A673 (cell line): ENCODE measurements around the gene SLC38A3. TPM values are rescaled to one million over a fixed set of nuclear protein-coding genes. Genes with fewer than 3 reads are reported as not detected.

Source experiments
- BruUV-seq: library from RNA; stranded (reverse); fragments of 400-500 nt; replicated peaks from 2 replicates; lab custom pipeline; 2021; lab: Mats Ljungman, UMichigan
- CTCF ChIA-PET: fragments of 300-600 bp; sonication (Branson Sonifier 250); formaldehyde crosslinking; loops from one replicate; lab custom pipeline; 2022; ENCODE audit warnings: antibody characterized with exemption; lab: Charles Lee
- POLR2A ChIA-PET: fragments of 300-600 bp; sonication (Branson Sonifier 250); formaldehyde crosslinking; loops from one replicate; lab custom pipeline; 2022; ENCODE audit warnings: antibody characterized with exemption; ENCODE audit not compliant: low non-redundant PET; lab: Charles Lee
- DNase-seq: peaks from one replicate; pipeline ENCODE4 v3.0.0-alpha.2; 2015; ENCODE audit warnings: low spot score
- H3K27ac ChIP-seq: fragments of 200-600 bp; sonication (generic); 2 replicates; pipeline ENCODE4 v1.5.1; 2016; ENCODE audit warnings: mixed run types, low read depth, mild to moderate bottlenecking, mixed read lengths, antibody characterized with exemption, low read length; ENCODE audit not compliant: poor library complexity, severe bottlenecking
- H3K27me3 ChIP-seq: fragments of 200-600 bp; sonication (generic); replicated peaks from 2 replicates; pipeline ENCODE4 v1.6.1; 2017; ENCODE audit warnings: mixed run types, low read depth, mild to moderate bottlenecking, mixed read lengths, antibody characterized with exemption, low read length; ENCODE audit not compliant: insufficient read depth, poor library complexity
- H3K36me3 ChIP-seq: fragments of 200-600 bp; sonication (generic); 2 replicates; pipeline ENCODE4 v1.6.1; 2016; ENCODE audit warnings: mixed run types, mild to moderate bottlenecking, mixed read lengths, antibody characterized with exemption, low read length; ENCODE audit not compliant: insufficient read depth, poor library complexity, severe bottlenecking
- H3K4me1 ChIP-seq: fragments of 200-600 bp; sonication (generic); 2 replicates; pipeline ENCODE4 v1.6.1; 2017; ENCODE audit warnings: mixed run types, mild to moderate bottlenecking, mixed read lengths, antibody characterized with exemption, low read length; ENCODE audit not compliant: insufficient read depth, poor library complexity, severe bottlenecking
- H3K4me3 ChIP-seq: fragments of 200-600 bp; sonication (generic); 2 replicates; pipeline ENCODE4 v1.5.1; 2016; ENCODE audit warnings: low read depth, mixed run types, mild to moderate bottlenecking, mixed read lengths, low read length; ENCODE audit not compliant: poor library complexity, severe bottlenecking
- H3K9me3 ChIP-seq: fragments of 200-600 bp; sonication (generic); 2 replicates; pipeline ENCODE4 v1.6.1; 2016; ENCODE audit warnings: mixed run types, low read depth, mild to moderate bottlenecking, mixed read lengths, antibody characterized with exemption, low read length; ENCODE audit not compliant: poor library complexity, severe bottlenecking
- EZH2 ChIP-seq: fragments of 200-600 bp; sonication (generic); IDR thresholded peaks from 2 replicates; pipeline ENCODE4 v1.6.1; 2017; ENCODE audit warnings: borderline replicate concordance, low read depth, mild to moderate bottlenecking, mixed read lengths, antibody characterized with exemption, low read length; ENCODE audit not compliant: poor library complexity, severe bottlenecking
- intact Hi-C: fragments of 100-400 bp; cut with micrococcal nuclease; formaldehyde crosslinking; loops from one replicate; pipeline ENCODE4 v1.10.0; 2022; ENCODE audit not compliant: unreplicated experiment
- total RNA-seq: library from RNA; stranded (reverse); gene quantifications from 2 replicates; pipeline ENCODE4 v1.2.3, GENCODE V29; 2021
- TF ChIP-seq, protein P1 (sequence below): fragments of 300-800, 200-600 bp; sonication (generic); conservative IDR thresholded peaks from 2 replicates; pipeline ENCODE4 v1.5.1; 2017; ENCODE audit warnings: low read depth, mild to moderate bottlenecking, antibody characterized with exemption, low read length, moderate library complexity, mixed read lengths

Gene SLC38A3
- total RNA-seq, 1 experiment from 2014 or later: not detected

DNA sequence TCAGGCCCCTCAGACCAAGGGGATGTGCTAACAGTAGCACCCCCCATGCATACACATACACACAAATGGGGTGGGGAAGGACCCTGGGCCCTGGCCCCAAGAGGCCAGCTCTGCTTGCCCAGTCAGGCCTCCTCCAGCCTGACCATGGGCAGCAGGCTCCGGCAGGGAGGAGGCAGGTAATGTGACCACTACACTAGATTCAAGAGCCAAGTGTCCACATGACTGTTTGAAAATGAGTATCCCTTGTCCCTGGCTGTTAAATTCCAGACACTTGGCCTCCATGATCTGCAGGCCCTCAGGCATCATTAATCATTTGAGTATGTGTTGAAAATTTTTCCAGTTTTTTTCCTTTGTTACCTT, 17.1 kb downstream of the SLC38A3 start:
- BruUV-seq: no TSS peak
- CTCF ChIA-PET: no interaction called here

DNA sequence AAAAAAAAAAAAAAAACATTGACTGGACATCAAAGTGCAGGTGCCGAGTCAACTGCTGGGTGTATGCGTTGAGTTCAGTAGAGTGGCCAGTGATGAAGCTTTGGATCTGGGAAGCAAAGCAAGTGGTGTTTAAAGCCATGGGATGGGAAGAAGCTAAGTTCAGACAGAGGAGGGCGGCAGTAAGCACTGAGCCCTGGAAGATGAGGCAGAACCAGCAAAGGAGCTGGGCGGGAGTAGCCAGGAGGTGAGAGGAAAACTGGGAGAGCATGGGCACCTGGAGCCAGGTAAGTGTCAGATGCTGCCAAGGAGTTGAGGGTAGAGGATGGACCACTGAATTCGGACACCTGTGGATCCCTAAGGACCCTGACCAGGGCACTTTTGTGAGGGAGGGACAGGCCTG, 19.6 kb downstream of the SLC38A3 start:
- intact Hi-C loops: no loop called here
- no TSS peak for BruUV-seq
- H3K27ac ChIP-seq: no peak overlapping the region
- H3K36me3 ChIP-seq: no peaks in the 10 kb centered on the region
- no peak overlapping the region for H3K4me3 ChIP-seq
- no peaks in the 10 kb centered on the region for H3K9me3 ChIP-seq
- CTCF ChIA-PET: interaction anchor here (0.7 kb wide), 2 partner anchors 36 to 67 kb away, joined by 8 to 15 read pairs; no protein-coding TSS in a partner anchor
- POLR2A ChIA-PET: interaction anchor here (0.7 kb wide), 1 partner anchor 45 kb away, joined by 7 read pairs; no protein-coding TSS in a partner anchor
- DNase-seq: no peak
- no peak for TF ChIP-seq EZH2
- TF ChIP-seq, protein P1, sequence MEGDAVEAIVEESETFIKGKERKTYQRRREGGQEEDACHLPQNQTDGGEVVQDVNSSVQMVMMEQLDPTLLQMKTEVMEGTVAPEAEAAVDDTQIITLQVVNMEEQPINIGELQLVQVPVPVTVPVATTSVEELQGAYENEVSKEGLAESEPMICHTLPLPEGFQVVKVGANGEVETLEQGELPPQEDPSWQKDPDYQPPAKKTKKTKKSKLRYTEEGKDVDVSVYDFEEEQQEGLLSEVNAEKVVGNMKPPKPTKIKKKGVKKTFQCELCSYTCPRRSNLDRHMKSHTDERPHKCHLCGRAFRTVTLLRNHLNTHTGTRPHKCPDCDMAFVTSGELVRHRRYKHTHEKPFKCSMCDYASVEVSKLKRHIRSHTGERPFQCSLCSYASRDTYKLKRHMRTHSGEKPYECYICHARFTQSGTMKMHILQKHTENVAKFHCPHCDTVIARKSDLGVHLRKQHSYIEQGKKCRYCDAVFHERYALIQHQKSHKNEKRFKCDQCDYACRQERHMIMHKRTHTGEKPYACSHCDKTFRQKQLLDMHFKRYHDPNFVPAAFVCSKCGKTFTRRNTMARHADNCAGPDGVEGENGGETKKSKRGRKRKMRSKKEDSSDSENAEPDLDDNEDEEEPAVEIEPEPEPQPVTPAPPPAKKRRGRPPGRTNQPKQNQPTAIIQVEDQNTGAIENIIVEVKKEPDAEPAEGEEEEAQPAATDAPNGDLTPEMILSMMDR: no peak
- H3K27me3 ChIP-seq: no peaks in the 10 kb centered on the region
- H3K4me1 ChIP-seq: peaks cover 8% of the 10 kb centered on the region

More for the DNA sequence above, 17.1 kb downstream of the SLC38A3 start:
- no peaks in the 10 kb centered on the region for H3K27me3 ChIP-seq
- no peaks in the 10 kb centered on the region for H3K4me1 ChIP-seq
- intact Hi-C loops: no loop called here
- H3K9me3 ChIP-seq: no peaks in the 10 kb centered on the region
- POLR2A ChIA-PET: no interaction called here
- H3K4me3 ChIP-seq: no peak overlapping the region
- no peak overlapping the region for H3K27ac ChIP-seq
- no peaks in the 10 kb centered on the region for H3K36me3 ChIP-seq
- DNase-seq: no peak
- TF ChIP-seq, protein P1: no peak
- TF ChIP-seq EZH2: no peak

DNA sequence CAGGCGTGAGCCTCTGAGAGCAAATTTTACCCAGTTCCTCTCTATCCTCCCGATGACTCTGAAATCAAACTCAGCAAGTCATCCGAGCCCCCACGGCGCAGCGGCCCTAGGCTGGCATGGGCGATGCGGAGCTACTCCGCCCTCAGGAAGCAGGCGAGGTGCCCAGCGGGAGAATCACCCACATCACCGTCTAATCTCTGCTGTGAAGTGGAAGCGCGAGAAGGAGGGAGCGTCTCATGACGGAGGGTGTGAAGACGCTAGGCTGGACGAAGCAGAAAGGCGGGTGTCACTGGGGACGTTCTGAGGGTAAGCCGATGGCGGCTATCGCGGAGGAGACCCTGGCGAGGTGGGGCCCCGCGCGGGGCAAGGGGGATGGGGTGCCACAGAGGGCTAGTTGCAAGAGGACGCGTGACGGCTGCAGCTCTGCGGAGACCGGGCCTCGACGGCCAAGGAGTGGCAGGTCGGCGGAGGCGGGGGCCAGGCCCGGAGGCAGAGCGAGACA, 21.9 kb downstream of the SLC38A3 start:
- intact Hi-C loops: loop anchor here (1.0 to 2.0 kb wide), 3 partner anchors 19 to 46 kb away; no protein-coding TSS in a partner anchor

More for the DNA sequence above, 21.9 kb downstream of the SLC38A3 start:
- Histone ChIP-seq H3K4me1 (peaks cover 8% of the 10 kb centered on the region), H3K27me3 (no peaks in the 10 kb centered on the region), H3K9me3 (no peaks in the 10 kb centered on the region), H3K36me3 (no peaks in the 10 kb centered on the region), H3K4me3 (peak overlapping the region; percentile 62), H3K27ac (peak overlapping the region; percentile 82)
- peak; percentile 62 for DNase-seq
- TF ChIP-seq, protein P1: no peak
- TF ChIP-seq EZH2: no peak
- CTCF ChIA-PET: interaction anchor here (0.6 to 2.7 kb wide), 5 partner anchors 20 to 65 kb away, joined by 3 to 17 read pairs (median 6); partner anchors contain the start of genes IFRD2 and SLC38A3
- POLR2A ChIA-PET: no interaction called here
- no TSS peak for BruUV-seq
